ENCODE results near the gene PALM3.

DNA sequence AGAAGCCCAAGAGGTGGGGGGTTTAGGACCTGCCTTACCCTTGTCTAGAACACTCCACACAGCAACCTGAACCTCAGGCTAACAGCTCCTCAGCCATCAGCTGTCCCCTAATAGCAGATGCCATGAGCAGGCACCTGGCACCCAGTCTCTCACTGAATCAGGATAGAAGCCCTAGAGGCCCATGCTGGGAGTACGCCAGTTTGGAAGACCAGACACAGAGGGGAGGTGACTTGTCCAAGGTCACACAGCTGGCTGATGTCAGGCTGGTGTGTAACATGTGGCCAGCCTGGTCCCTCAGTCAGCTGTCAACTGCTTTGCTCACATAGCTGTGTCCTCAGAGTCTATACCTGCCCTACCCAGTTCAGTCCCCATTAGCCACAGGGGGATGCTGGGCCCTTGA lies 41.4 kb upstream of the PALM3 start:
- no peak for TF ChIP-seq EZH2 (IDR thresholded peaks at IDR 0.05; ENCODE audit: borderline replicate concordance, low read length)
- TF ChIP-seq, protein P1, sequence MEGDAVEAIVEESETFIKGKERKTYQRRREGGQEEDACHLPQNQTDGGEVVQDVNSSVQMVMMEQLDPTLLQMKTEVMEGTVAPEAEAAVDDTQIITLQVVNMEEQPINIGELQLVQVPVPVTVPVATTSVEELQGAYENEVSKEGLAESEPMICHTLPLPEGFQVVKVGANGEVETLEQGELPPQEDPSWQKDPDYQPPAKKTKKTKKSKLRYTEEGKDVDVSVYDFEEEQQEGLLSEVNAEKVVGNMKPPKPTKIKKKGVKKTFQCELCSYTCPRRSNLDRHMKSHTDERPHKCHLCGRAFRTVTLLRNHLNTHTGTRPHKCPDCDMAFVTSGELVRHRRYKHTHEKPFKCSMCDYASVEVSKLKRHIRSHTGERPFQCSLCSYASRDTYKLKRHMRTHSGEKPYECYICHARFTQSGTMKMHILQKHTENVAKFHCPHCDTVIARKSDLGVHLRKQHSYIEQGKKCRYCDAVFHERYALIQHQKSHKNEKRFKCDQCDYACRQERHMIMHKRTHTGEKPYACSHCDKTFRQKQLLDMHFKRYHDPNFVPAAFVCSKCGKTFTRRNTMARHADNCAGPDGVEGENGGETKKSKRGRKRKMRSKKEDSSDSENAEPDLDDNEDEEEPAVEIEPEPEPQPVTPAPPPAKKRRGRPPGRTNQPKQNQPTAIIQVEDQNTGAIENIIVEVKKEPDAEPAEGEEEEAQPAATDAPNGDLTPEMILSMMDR (IDR thresholded peaks at IDR 0.05; ENCODE audit: low read length), result no peak

Measured in OCI-LY1 (cell line).